Epithelial cell of esophagus (primary cell): ENCODE results near the gene OR52R1.
"Not testable (repeated sequence)": the region's sequence is repeated elsewhere in the genome, so short reads cannot be mapped to it uniquely, and the experiment has no call there.

Experiments
- DNase-seq: peaks from one replicate; pipeline ENCODE4 v3.0.0; 2010; ENCODE audit warnings: low read depth
- H3K4me3 ChIP-seq: 2 replicates; pipeline ENCODE4 v1.5.1; 2011; ENCODE audit warnings: mild to moderate bottlenecking, low read length, control low read depth
- CTCF ChIP-seq: IDR thresholded peaks from 2 replicates; pipeline ENCODE4 v1.5.1; 2011; ENCODE audit warnings: low read depth, mild to moderate bottlenecking, low read length, control low read depth, inconsistent platforms; ENCODE audit not compliant: insufficient read depth; ENCODE audit errors: missing control alignments

OR52R1 gene

GRCh38 chr11:4825132-4825531 lies 21.0 kb upstream of the OR52R1 start:
- no peak overlapping the region for H3K4me3 ChIP-seq
- no peak for TF ChIP-seq CTCF
- no peak for DNase-seq

- no peak within 1 kb of the TSS for H3K4me3 ChIP-seq
- DNase-seq = no peak
- no peak for TF ChIP-seq CTCF
These were observed 16.8 kb upstream of the OR52R1 start, which contains the start of gene OR51F2 for GRCh38 chr11:4821021-4821420. Gene OR51F2 (plus strand): TSS chr11:4821321. CDS start chr11:4821422, 101 bp downstream.

- H3K4me3 ChIP-seq = no peak overlapping the region
- DNase-seq = no peak
- no peak for TF ChIP-seq CTCF
These were observed 5.1 kb upstream of the OR52R1 start for GRCh38 chr11:4809246-4809645.

- peak; percentile 13 for DNase-seq
- TF ChIP-seq CTCF = no peak
- no peak overlapping the region for H3K4me3 ChIP-seq
These were observed 4.3 kb upstream of the OR52R1 start for GRCh38 chr11:4808476-4808875.

GRCh38 chr11:4801316-4801715 lies 2.9 kb downstream of the OR52R1 start:
- not testable (repeated sequence) for DNase-seq, H3K4me3 ChIP-seq

- no peak for DNase-seq
- no peak overlapping the region for H3K4me3 ChIP-seq
- TF ChIP-seq CTCF = no peak
These were observed 5.6 kb downstream of the OR52R1 start for GRCh38 chr11:4798427-4799183.

- no peak for TF ChIP-seq CTCF
- no peak for DNase-seq
- no peak overlapping the region for H3K4me3 ChIP-seq
These were observed 7.0 kb downstream of the OR52R1 start for GRCh38 chr11:4797206-4797605.

- no peak for TF ChIP-seq CTCF
- H3K4me3 ChIP-seq = no peak overlapping the region
- no peak for DNase-seq
These were observed 21.7 kb downstream of the OR52R1 start for GRCh38 chr11:4782454-4782853.
